Parathyroid adenoma (tissue), 2 donors: ENCODE measurements around the gene LIN54.

Experiments used
- H2AFZ ChIP-seq: fragments of 300-600 bp; sonication (generic); one replicate; pipeline ENCODE4 v1.7.0; 2017; ENCODE audit warnings: antibody characterized with exemption, mild to moderate bottlenecking
- H3K27ac ChIP-seq: fragments of 300-600 bp; sonication (generic); one replicate; pipeline ENCODE4 v1.7.0; 2017
- H3K27me3 ChIP-seq: fragments of 300-600 bp; sonication (generic); one replicate; pipeline ENCODE4 v1.7.0; 2017; ENCODE audit warnings: low read length; ENCODE audit not compliant: control insufficient read depth, insufficient read depth
- H3K36me3 ChIP-seq: fragments of 300-600 bp; sonication (generic); one replicate; pipeline ENCODE4 v1.7.0; 2017; ENCODE audit warnings: low read length; ENCODE audit not compliant: control insufficient read depth, insufficient read depth
- H3K4me1 ChIP-seq: fragments of 300-600 bp; sonication (generic); one replicate; pipeline ENCODE4 v1.7.0; 2017; ENCODE audit warnings: control low read depth
- H3K4me2 ChIP-seq: fragments of 300-600 bp; sonication (generic); one replicate; pipeline ENCODE4 v1.7.0; 2017; ENCODE audit warnings: low read length
- H3K4me3 ChIP-seq: fragments of 300-600 bp; sonication (generic); one replicate; pipeline ENCODE4 v1.7.0; 2017; ENCODE audit warnings: low read depth, low read length
- H3K79me2 ChIP-seq: fragments of 300-600 bp; sonication (generic); one replicate; pipeline ENCODE4 v1.7.0; 2017; ENCODE audit warnings: control low read depth
- H3K9ac ChIP-seq: fragments of 300-600 bp; sonication (generic); one replicate; pipeline ENCODE4 v1.7.0; 2017; ENCODE audit warnings: mild to moderate bottlenecking
- H3K9me3 ChIP-seq: fragments of 300-600 bp; sonication (generic); one replicate; pipeline ENCODE4 v1.7.0; 2017; ENCODE audit warnings: low read length; ENCODE audit not compliant: control insufficient read depth
- CTCF ChIP-seq: fragments of 300-600 bp; sonication (generic); IDR thresholded peaks from one replicate; pipeline ENCODE4 v1.7.0; 2017; ENCODE audit warnings: antibody characterized with exemption, mild to moderate bottlenecking
- donor health status: primary hyperparathyroidism.

The LIN54 gene

GRCh38 chr4:83040269-83040668, 29.6 kb upstream of the LIN54 start:
- Histone ChIP-seq H3K27ac (no peak overlapping the region), H3K4me1 (no peaks in the 10 kb centered on the region), H3K4me3 (no peak overlapping the region), H3K79me2 (peaks cover 33% of the 10 kb centered on the region), H3K27me3 (no peaks in the 10 kb centered on the region), H3K9me3 (no peaks in the 10 kb centered on the region), H3K36me3 (no peaks in the 10 kb centered on the region), H3K4me2 (no peak overlapping the region), H2AFZ (no peak overlapping the region), H3K9ac (no peak overlapping the region)
- TF ChIP-seq CTCF = no peak

- Histone ChIP-seq H3K4me2 (no peak overlapping the region), H3K79me2 (peaks cover 24% of the 10 kb centered on the region), H3K27ac (no peak overlapping the region), H3K27me3 (no peaks in the 10 kb centered on the region), H3K36me3 (no peaks in the 10 kb centered on the region), H2AFZ (no peak overlapping the region), H3K4me1 (no peaks in the 10 kb centered on the region), H3K4me3 (no peak overlapping the region), H3K9ac (no peak overlapping the region), H3K9me3 (no peaks in the 10 kb centered on the region)
- no peak for TF ChIP-seq CTCF
These were observed 26.5 kb upstream of the LIN54 start for GRCh38 chr4:83036991-83037665.

- peak within 1 kb of the TSS; percentile 73 for H3K4me3 ChIP-seq
- peaks cover 21% of the 10 kb centered on the region for H3K79me2 ChIP-seq
- H3K27ac ChIP-seq = peak within 1 kb of the TSS; percentile 86
- H3K4me2 ChIP-seq = peak within 1 kb of the TSS; percentile 87
- H3K27me3 ChIP-seq = no peaks in the 10 kb centered on the region
- H3K36me3 ChIP-seq = no peaks in the 10 kb centered on the region
- no peaks in the 10 kb centered on the region for H3K4me1 ChIP-seq
- peak within 1 kb of the TSS; percentile 81 for H2AFZ ChIP-seq
- no peaks in the 10 kb centered on the region for H3K9me3 ChIP-seq
- peak within 1 kb of the TSS; percentile 5 for H3K9ac ChIP-seq
- peak; percentile 41 for TF ChIP-seq CTCF
These were observed 24.2 kb upstream of the LIN54 start, which contains the start of gene COPS4 for GRCh38 chr4:83034630-83035494. COPS4 (plus strand) TSS chr4:83035183; CDS start chr4:83035225, 42 bp downstream.

- H3K4me1 ChIP-seq = no peaks in the 10 kb centered on the region
- H3K79me2 ChIP-seq = no peaks in the 10 kb centered on the region
- no peak overlapping the region for H3K4me3 ChIP-seq
- no peak for TF ChIP-seq CTCF
- H3K9ac ChIP-seq = no peak overlapping the region
- H3K4me2 ChIP-seq = no peak overlapping the region
- H2AFZ ChIP-seq = no peak overlapping the region
- H3K9me3 ChIP-seq = no peaks in the 10 kb centered on the region
- H3K27ac ChIP-seq = no peak overlapping the region
- no peaks in the 10 kb centered on the region for H3K27me3 ChIP-seq
- no peaks in the 10 kb centered on the region for H3K36me3 ChIP-seq
These were observed 19.1 kb upstream of the LIN54 start for GRCh38 chr4:83029688-83030087.
